A204.1 (cell line): Measurements from ENCODE around the gene APLN.

Source experiments
- FAIRE-seq: peaks from 2 replicates; lab custom pipeline; 2012; peaks lifted over from hg19 to GRCh38; lab: Jason Lieb, UNC

APLN gene

GRCh38 chrX:129654652-129655546 is at the start of gene APLN:
APLN (minus strand) TSS chrX:129654956; CDS start chrX:129654630, 326 bp downstream.
- no peak for FAIRE-seq

GRCh38 chrX:129704491-129704890 is 49.7 kb upstream of the APLN start:
- no peak for FAIRE-seq

GRCh38 chrX:129701624-129702069 is 46.9 kb upstream of the APLN start:
- no peak for FAIRE-seq

GRCh38 chrX:129700536-129700935 is 45.8 kb upstream of the APLN start:
- FAIRE-seq: no peak

- no peak for FAIRE-seq
These were observed 43.4 kb upstream of the APLN start for GRCh38 chrX:129698150-129698549.

- FAIRE-seq: no peak
These were observed 42.6 kb upstream of the APLN start for GRCh38 chrX:129697204-129697829.

- FAIRE-seq: no peak
These were observed 41.9 kb upstream of the APLN start for GRCh38 chrX:129696463-129697155.

GRCh38 chrX:129695937-129696336 is 41.2 kb upstream of the APLN start:
- no peak for FAIRE-seq

GRCh38 chrX:129695535-129695934 is 40.8 kb upstream of the APLN start:
- no peak for FAIRE-seq

- no peak for FAIRE-seq
These were observed 40.0 kb upstream of the APLN start for GRCh38 chrX:129694805-129695204.

- no peak for FAIRE-seq
These were observed 38.6 kb upstream of the APLN start for GRCh38 chrX:129693354-129693753.

- no peak for FAIRE-seq
These were observed 35.7 kb upstream of the APLN start for GRCh38 chrX:129690435-129690834.

- FAIRE-seq: no peak
These were observed 35.0 kb upstream of the APLN start for GRCh38 chrX:129689796-129690195.

- FAIRE-seq: no peak
These were observed 33.3 kb upstream of the APLN start for GRCh38 chrX:129688097-129688496.

- FAIRE-seq: no peak
These were observed 31.7 kb upstream of the APLN start for GRCh38 chrX:129686422-129686948.

GRCh38 chrX:129682979-129683378 is 28.2 kb upstream of the APLN start:
- FAIRE-seq: no peak

- no peak for FAIRE-seq
These were observed 25.1 kb upstream of the APLN start for GRCh38 chrX:129679901-129680300.

GRCh38 chrX:129678614-129679195 is 23.9 kb upstream of the APLN start:
- no peak for FAIRE-seq

- no peak for FAIRE-seq
These were observed 12.7 kb upstream of the APLN start for GRCh38 chrX:129667412-129667811.

GRCh38 chrX:129665916-129666644 is 11.3 kb upstream of the APLN start:
- no peak for FAIRE-seq

GRCh38 chrX:129663171-129663570 is 8.4 kb upstream of the APLN start:
- FAIRE-seq: no peak

- FAIRE-seq: no peak
These were observed 6.6 kb upstream of the APLN start for GRCh38 chrX:129661369-129661768.
